ENCODE measurements around the gene GRIN2A.

Gene GRIN2A

DNA sequence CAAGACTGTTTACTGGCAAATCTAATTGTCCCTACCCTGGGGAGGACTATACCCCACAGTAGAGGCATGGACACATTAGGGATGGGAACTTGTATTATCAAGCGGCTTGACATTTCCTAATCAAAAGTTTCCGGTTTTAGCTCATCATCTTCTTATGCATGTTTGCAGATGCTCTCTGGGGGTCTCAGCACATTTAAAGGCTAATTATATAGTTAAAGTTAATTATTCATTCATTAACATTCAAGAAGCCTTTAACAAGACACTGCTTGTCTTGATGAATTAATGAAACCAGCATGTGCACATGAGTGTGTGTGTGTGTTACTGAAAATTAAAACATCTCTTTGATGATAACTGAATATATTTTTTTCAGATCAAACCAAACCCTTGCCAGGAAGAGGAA is 377.1 kb downstream of the GRIN2A start:
- no peak for DNase-seq

- no peak for DNase-seq
Observed at GRCh38 chr16:9802160-9802559, 380.1 kb downstream of the GRIN2A start.

GRCh38 chr16:9801651-9802050 is 380.6 kb downstream of the GRIN2A start:
- DNase-seq, result no peak

DNA sequence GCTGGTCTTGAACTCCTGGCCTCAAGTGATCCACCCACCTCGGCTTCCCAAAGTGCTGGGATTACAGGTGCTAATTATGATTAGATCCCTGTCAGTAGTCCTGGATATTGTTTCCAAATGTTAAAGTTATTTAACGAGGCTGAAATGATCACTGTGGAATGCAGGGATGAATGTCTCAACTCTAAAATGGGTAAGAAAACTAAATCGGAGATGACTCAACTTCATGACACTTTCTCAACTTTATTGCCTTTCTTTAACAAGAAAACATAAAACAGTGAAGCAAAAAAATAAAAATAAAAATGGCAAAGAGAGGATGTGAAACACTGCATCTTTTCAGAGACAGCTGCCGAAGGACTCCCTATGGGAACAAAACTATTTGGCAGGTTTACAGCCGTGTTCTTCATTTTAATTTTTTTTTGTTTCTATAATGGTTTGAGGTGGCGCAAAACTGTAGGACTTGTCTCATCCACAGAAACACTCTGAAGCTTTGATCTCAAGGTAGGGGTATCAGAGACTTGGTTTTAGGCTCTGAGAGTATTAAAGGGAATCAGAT is 382.0 kb downstream of the GRIN2A start:
- no peak for DNase-seq

DNA sequence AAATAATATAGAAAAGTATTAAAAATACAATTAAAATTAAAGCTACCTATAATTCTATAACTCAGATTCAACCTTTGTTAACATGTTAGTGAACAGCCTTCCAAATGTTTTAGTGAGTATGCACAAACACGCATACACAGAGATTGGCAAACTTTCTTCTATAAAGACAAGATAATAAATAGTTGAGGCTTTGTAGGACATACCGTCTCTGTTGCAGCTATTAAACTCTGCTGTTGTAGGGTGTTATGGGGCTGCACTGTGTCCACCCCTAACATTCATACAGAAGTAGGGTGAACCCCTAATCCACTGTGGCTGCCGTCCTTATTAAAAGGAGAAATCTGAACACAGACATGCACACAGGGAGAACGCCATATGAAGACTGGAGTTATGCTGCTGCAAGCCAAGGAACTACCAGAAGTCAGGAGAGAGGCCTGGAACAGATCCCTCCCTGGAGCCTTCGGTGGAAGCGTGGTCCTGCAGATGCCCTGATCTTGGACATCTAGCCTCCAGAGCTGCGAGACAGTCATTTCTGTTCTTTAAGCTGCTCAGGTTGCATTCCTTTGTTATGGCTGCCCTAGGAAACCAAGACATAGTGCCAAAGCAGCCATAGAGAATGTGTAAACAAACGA is 383.2 kb downstream of the GRIN2A start:
- DNase-seq, result no peak

DNA sequence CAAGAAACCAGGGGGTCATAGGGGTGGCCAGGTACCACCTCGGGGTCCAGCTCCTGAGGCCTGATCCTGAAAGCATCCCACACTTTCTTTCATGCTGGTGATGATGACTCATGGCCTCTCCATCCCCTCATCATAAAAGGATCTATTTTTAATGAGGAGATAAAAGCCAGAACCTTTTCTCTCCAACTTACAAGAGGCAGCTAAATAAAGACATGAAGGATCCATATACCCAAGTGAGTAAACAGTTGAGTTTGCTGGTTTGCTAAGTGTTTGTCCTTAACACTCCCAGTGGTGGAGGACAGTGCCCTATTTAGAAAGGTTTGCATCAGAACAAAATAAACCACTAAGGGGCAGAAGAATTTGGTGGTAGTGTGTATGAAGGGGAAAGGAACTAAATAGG is 383.8 kb downstream of the GRIN2A start:
- no peak for DNase-seq

DNA sequence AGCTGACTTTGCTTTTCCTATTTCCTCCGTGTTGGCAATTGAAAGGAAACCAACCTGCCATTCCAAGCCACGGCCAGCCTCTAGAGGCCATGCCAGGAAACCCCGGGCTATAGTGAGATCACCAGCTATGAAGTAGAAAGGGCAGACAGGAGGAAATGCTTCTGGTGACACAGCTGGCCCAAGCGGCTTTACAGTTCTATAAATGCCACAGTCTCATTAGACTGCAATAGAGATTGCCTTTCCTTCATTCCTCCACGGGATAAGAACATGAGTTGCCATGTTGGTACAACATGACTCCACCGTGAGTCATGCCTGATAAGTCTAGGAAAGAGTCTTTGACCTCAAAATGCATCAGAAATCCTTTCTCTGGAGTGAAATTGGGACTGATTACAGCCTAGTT is 384.9 kb downstream of the GRIN2A start:
- DNase-seq, result no peak

DNA sequence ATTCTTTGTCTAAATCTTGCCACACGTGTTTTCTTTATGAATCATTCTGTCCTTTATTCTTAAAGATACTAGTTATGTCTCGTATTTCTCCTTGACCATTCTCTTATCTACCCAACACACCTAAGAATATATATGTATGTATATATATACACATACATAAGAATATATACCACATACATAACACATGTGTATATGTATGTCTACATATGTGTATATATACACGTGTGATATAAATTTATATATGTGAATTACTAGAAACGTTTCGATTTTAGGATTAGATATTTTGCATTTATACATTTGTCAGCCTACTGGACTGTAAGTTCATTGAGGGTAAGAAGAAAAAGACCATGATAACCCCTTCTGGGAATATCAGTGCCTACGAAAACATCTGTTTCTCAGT is 388.6 kb downstream of the GRIN2A start:
- DNase-seq, result no peak

DNA sequence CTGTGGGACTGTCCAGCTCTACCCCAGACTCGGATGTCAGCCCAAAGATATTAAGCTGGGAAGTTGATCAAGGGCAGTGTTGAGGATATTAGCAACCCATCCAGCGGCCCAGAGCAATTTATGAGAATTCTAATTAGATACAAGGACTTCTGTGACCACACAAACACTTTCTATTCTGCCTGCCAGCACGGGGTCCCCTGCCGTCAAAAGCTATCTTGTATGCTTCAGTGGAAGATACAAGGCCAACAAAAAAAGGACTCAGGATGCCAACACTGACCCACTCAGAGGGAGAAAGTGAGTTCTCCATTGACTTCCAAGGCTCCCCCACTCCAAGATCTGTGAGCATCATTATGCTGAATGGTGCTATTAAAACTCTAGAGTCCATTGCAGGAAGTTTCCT is 390.7 kb downstream of the GRIN2A start:
- DNase-seq, result no peak

GRCh38 chr16:9790199-9790598 is 392.0 kb downstream of the GRIN2A start:
- no peak for DNase-seq

DNA sequence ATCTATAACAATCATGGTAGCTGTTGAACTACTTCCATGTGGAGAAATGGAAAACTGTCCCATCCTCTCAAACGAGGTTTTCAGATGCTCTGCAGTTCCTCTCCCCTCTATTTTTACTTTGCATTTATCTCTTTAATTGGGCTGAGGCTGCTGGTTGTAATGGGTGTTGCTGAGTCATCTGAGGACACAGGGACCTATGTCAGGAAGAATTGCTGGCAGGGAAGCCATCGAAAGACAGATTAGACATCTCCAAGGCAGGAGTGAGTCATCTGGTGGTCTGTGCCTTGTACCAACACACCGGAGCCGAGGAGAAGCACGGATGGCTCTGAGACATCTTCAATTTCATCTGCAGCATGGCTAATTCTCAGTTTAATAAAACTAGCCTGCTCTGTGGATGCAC is 394.5 kb downstream of the GRIN2A start:
- no peak for DNase-seq

GRCh38 chr16:9780831-9781230 is 401.4 kb downstream of the GRIN2A start:
- DNase-seq, result no peak

GRCh38 chr16:9778849-9779248 is 403.4 kb downstream of the GRIN2A start:
- no peak for DNase-seq

DNA sequence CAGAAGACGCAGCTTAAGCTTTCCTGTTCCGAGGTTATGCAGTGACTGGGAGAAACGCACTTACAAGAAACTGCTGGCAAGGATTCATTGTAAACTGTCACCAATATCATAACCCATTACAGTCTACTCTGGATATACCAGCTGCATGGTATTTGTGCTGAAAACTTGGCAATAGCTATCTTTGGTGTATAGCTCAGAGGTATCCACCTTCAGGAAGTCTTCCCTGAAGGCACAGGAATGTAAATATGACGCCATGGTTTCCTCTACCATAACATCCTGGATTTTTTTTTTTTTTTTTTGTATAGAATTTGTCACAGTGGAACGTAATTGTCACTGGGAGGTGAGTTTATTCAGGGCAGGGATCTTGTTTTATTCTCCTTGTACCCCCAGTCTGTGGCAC is 406.2 kb downstream of the GRIN2A start:
- DNase-seq, result no peak

GRCh38 chr16:9773289-9773688 is 408.9 kb downstream of the GRIN2A start:
- DNase-seq, result no peak

DNA sequence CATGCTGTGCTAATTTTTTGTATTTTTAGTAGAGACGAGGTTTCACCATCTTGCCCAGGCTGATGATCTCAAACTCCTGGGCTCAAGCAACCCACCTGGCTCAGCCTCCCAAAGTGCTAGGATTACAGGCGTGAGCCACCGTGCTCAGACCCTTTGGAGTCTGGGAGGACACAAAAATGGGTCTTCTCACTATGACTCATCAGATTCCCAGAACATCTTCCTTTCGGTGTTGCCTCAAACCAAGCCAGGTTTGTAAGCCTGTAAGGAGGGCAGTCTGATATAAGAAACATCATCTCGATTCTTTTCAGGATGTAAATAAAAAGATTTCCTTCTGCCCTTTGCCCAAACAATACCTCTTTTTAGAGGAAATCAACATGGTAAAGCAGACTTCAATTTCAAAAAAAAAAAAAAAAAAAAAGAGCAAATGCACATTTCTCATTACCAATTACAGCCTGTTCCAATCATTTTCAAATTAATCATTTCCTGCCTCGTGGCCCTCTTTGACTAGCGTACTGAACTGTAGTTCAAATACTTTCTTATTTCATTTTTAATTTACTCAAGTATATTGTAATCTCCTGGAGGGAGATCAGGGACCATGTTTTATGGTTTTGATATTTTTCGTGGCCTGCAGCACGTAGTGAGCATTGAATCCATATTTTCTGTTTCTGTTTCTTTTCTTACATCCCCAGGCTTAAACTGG is 409.6 kb downstream of the GRIN2A start:
- no peak for DNase-seq

DNA sequence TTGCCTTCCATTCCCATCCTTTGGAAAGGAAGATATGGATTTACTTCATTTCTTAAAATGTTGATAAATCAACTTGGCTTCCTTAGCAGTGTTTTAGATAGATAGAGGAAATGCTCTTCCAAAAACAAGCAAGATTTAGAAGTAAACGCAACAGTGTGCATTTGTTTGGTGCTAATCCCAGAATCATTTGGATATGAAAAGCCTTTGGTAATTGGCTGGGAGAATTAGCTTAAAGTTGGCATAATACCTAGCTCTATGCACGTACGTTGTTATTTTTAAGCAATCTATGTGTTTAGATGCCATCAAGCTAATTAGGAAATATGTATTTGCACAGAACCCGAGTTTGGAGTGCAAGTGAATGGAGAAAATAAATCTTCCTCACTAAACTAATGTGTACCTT is 415.3 kb downstream of the GRIN2A start:
- no peak for DNase-seq

DNA sequence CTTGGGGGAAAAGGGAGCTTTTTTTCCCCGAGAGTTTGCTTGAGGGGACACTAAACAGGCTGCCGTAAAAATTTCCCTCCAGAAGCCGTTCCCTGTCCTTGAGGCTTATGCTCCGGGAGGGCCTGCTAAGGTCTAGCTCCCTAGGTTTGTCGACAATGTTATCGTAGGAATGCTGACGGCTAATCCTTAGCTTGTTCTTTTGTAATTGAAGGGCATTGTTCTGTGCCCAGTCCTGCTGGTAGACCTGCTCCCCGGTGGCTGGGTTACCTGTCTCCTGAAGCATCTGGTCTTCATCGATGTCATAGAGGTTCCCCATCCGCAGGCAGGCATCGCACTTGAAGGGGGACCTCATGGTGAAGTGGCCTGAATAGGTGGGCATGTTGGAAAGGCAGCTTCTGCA is 418.7 kb downstream of the GRIN2A start:
- no peak for DNase-seq

DNA sequence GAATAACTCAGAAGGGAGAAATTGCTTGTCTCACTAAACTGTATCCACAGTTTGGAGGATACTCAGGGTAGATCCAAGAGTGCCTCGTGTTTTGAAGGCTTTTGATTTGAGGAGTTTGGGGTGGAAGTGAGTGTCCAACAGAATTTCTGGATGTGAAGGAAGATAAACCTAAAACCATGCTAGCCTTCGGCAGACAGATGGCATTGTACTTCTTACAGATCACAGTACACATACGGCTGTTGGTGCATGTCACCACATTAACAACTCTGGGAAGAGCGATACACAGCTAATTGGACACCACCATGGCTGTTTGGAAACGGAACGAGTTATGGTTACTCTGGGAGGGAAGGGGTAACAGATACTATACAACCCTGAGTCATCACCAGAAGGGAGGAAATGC is 420.4 kb downstream of the GRIN2A start:
- DNase-seq, result no peak

- no peak for DNase-seq
Observed at GRCh38 chr16:9757687-9758086, 424.5 kb downstream of the GRIN2A start.

DNA sequence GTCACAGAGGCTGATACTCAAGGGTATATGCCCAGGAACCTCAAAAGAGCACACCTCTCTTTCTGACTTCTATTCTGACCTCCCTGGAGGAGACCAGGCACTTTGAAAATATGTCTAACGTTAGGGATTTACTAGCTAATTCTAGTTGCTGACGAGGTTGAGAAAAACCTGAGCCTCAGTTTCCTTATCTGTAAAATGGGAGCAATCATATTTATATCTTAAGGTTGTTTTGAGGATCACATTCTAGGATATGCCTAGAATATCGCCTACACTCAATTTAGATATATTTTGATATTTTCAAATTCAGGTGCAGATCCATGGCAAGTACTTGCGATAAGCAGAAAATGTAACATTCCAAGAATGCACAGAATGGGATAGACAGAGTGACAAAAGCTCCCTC is 425.8 kb downstream of the GRIN2A start:
- DNase-seq, result no peak

DNA sequence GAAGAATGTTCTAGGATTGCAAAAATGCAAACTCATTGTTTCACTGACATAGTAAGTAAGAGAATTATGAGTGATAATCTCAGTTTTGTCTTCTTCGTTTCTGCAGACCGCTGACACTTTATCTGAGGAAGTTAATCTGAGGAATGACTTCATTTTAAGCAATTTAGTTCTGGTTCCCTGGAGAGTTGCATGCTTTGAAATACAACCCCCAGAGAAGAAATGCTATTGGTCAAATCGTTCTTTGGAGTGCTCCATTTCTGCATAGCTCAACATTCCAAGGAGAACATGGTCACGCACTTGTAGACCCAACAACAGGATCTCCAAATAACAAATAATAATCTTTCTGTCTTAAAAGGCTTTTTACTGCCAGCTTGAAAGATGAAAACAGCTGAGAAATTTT is 427.1 kb downstream of the GRIN2A start:
- DNase-seq, result no peak

GRCh38 chr16:9741776-9742175 is 440.5 kb downstream of the GRIN2A start:
- DNase-seq, result no peak

- DNase-seq, result no peak
Observed at GRCh38 chr16:9739301-9739700, 442.9 kb downstream of the GRIN2A start.

DNA sequence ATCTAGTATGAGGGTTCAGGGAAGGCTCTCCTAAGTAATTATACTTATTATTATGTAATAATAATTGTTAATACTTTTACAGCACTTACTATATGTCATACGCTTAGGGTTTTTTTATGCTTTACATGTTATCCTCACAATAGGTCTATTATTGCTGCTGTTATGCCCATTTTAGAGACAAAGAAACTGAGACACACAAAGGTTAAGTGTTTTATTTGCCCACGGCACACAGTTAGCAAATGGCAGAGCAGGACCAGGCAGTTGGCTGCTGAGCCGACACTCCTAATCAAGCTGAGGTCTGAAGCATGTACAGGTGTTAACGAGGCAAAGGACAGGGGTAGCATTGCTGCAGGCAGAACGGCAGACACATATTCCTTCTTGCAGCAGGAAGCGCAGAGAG is 443.5 kb downstream of the GRIN2A start:
- DNase-seq, result no peak

All from stimulated activated CD4-positive, alpha-beta T cell treated with anti-CD3 and anti-CD28 coated beads, Interleukin-2, amount 100 ng/mL, for 48 hours (primary cell).